ENCODE results near the gene COMMD2.

The COMMD2 gene

DNA sequence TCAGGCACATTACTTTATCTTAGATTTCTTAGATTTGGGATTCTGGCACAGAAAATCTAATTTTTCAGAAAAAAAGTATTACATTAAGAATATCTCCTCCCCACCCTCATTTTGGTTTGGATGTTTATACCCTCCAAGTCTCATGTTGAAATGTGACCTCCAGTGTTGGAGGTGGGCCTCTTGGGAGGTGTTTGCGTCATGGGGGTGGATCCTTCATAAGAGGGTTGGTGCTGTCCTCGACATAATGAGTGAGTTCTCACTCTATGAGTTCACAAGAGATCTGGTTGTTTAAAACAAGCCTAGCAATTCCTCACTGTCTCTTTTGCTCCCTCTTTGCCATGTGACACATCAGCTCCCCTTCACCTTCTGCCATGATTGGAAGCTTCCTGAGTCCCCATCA, 48.8 kb downstream of the COMMD2 start:
- H3K9me2 ChIP-seq (replicated peaks; ENCODE audit: control insufficient read depth, low read length): no peaks in the 10 kb centered on the region
- H3K4me1 ChIP-seq (ENCODE audit: control insufficient read depth, low read length): no peaks in the 10 kb centered on the region
- no peak overlapping the region for H3K4me2 ChIP-seq (ENCODE audit: low read length)
- no peak overlapping the region for H3K4me3 ChIP-seq (ENCODE audit: low read length)
- H4K20me1 ChIP-seq (ENCODE audit: control insufficient read depth, insufficient read depth, low read depth, low read length): 0 out of 2 replicates have a peak, but pooled peaks cover 2% of the 10 kb centered on the region
- no peaks in the 10 kb centered on the region for H3K79me2 ChIP-seq (ENCODE audit: control insufficient read depth, low read length)
- no peak overlapping the region for H3K27ac ChIP-seq (ENCODE audit: low read depth, low read length)
- H3K36me3 ChIP-seq (ENCODE audit: control insufficient read depth, low read length): no peaks in the 10 kb centered on the region
- H3F3A ChIP-seq (ENCODE audit: control insufficient read depth, insufficient read depth): no peaks in the 10 kb centered on the region
- TF ChIP-seq, protein P1, sequence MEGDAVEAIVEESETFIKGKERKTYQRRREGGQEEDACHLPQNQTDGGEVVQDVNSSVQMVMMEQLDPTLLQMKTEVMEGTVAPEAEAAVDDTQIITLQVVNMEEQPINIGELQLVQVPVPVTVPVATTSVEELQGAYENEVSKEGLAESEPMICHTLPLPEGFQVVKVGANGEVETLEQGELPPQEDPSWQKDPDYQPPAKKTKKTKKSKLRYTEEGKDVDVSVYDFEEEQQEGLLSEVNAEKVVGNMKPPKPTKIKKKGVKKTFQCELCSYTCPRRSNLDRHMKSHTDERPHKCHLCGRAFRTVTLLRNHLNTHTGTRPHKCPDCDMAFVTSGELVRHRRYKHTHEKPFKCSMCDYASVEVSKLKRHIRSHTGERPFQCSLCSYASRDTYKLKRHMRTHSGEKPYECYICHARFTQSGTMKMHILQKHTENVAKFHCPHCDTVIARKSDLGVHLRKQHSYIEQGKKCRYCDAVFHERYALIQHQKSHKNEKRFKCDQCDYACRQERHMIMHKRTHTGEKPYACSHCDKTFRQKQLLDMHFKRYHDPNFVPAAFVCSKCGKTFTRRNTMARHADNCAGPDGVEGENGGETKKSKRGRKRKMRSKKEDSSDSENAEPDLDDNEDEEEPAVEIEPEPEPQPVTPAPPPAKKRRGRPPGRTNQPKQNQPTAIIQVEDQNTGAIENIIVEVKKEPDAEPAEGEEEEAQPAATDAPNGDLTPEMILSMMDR (IDR thresholded peaks at IDR 0.05; ENCODE audit: low read depth, low read length, poor library complexity, severe bottlenecking): no peak
- TF ChIP-seq EZH2phosphoT487 (IDR thresholded peaks at IDR 0.05; ENCODE audit: borderline replicate concordance, low read length): no peak
- peaks cover 3% of the 10 kb centered on the region; the same call in 1 of the 2 replicates for H3K27me3 ChIP-seq (ENCODE audit: control insufficient read depth, low read length)
- H3K9me3 ChIP-seq (ENCODE audit: control insufficient read depth, insufficient read depth, low read length): peaks cover 6% of the 10 kb centered on the region; the same call in 1 of the 2 replicates

DNA sequence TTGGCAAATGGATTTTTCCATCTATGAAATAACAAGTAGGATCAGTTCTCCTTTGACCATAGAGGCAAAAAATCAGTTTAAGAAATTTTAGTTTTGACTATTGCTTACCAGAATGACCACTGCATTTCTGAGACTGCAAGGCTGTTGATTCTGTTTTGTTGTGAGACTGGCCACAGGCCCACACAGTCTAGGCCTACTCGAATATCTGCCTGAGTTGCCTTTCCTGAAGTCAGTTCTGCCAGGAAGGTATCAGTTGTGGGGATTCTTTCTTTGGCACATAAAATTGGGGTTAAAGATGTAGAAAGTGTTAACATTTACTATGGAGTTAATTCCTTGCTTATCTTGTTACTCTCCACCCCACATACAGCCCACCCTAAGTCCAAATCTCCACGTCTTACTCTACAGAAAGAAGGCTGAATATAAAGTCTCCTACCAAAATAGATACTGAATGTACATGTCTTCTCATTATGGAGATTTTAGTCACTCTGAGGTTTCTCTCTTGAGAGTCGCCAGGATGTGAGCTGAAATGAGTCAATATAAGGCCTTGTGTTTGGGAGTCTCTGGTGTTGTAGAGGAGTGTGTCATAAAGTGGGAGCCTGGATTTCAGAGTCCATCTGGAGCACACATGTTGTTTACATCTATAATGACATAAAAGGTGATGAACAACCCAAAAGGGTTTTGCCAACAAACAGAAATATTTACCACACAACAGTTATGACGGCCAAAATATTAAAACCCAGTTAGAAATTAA, 49.4 kb downstream of the COMMD2 start:
- peaks cover 3% of the 10 kb centered on the region; the same call in 1 of the 2 replicates for H3K27me3 ChIP-seq (ENCODE audit: control insufficient read depth, low read length)
- H3K9me3 ChIP-seq (ENCODE audit: control insufficient read depth, insufficient read depth, low read length): peaks cover 12% of the 10 kb centered on the region; the same call in 1 of the 2 replicates
- H3K4me1 ChIP-seq (ENCODE audit: control insufficient read depth, low read length): no peaks in the 10 kb centered on the region
- 0 out of 2 replicates have a peak, but pooled peaks cover 2% of the 10 kb centered on the region for H4K20me1 ChIP-seq (ENCODE audit: control insufficient read depth, insufficient read depth, low read depth, low read length)
- H3K4me3 ChIP-seq (ENCODE audit: low read length): no peak overlapping the region
- H3K9me2 ChIP-seq (replicated peaks; ENCODE audit: control insufficient read depth, low read length): no peaks in the 10 kb centered on the region
- no peaks in the 10 kb centered on the region for H3F3A ChIP-seq (ENCODE audit: control insufficient read depth, insufficient read depth)
- no peaks in the 10 kb centered on the region for H3K36me3 ChIP-seq (ENCODE audit: control insufficient read depth, low read length)
- H3K27ac ChIP-seq (ENCODE audit: low read depth, low read length): no peak overlapping the region
- TF ChIP-seq, protein P1 (IDR thresholded peaks at IDR 0.05; ENCODE audit: low read depth, low read length, poor library complexity, severe bottlenecking): no peak
- no peak for TF ChIP-seq EZH2phosphoT487 (IDR thresholded peaks at IDR 0.05; ENCODE audit: borderline replicate concordance, low read length)
- H3K79me2 ChIP-seq (ENCODE audit: control insufficient read depth, low read length): no peaks in the 10 kb centered on the region
- no peak overlapping the region for H3K4me2 ChIP-seq (ENCODE audit: low read length)

DNA sequence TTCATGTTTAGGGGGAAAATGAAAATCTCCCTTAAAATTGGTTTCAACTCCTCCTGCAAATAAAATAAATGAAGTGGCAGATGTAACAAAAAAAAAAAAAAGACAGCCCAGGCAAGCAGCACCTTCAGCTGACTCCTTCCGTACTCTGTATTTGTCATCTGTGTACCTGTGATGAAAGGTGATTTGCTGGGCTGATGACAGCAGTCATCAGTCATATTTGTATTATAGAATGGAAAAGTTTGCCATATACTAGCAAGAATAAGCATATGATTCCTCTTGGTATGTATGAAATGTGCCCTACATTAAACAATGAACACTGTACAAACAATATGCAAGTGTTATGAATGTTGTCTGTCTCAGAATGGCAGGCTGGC, 50.3 kb downstream of the COMMD2 start:
- Histone ChIP-seq H3K4me1 (ENCODE audit: control insufficient read depth, low read length) (no peaks in the 10 kb centered on the region), H3K4me2 (ENCODE audit: low read length) (no peak overlapping the region), H3K4me3 (ENCODE audit: low read length) (no peak overlapping the region), H3K79me2 (ENCODE audit: control insufficient read depth, low read length) (no peaks in the 10 kb centered on the region), H3K9me3 (ENCODE audit: control insufficient read depth, insufficient read depth, low read length) (peaks cover 13% of the 10 kb centered on the region; the same call in 1 of the 2 replicates), H4K20me1 (ENCODE audit: control insufficient read depth, insufficient read depth, low read depth, low read length) (0 out of 2 replicates have a peak, but pooled peaks cover 2% of the 10 kb centered on the region), H3K9me2 (replicated peaks; ENCODE audit: control insufficient read depth, low read length) (no peaks in the 10 kb centered on the region), H3K27ac (ENCODE audit: low read depth, low read length) (no peak overlapping the region), H3F3A (ENCODE audit: control insufficient read depth, insufficient read depth) (no peaks in the 10 kb centered on the region), H3K36me3 (ENCODE audit: control insufficient read depth, low read length) (no peaks in the 10 kb centered on the region), H3K27me3 (ENCODE audit: control insufficient read depth, low read length) (peaks cover 3% of the 10 kb centered on the region; the same call in 1 of the 2 replicates)
- no peak for TF ChIP-seq EZH2phosphoT487 (IDR thresholded peaks at IDR 0.05; ENCODE audit: borderline replicate concordance, low read length)
- TF ChIP-seq, protein P1 (IDR thresholded peaks at IDR 0.05; ENCODE audit: low read depth, low read length, poor library complexity, severe bottlenecking): no peak

All from DOHH2 (cell line).